GM12891 (cell line): ENCODE data around the gene KDM2B.

Source experiments
- POLR2A ChIP-seq: IDR thresholded peaks from 2 replicates; pipeline ENCODE4 v1.6.1; 2011; ENCODE audit warnings: low read depth, low read length, control low read depth
- POLR2AphosphoS5 ChIP-seq: IDR thresholded peaks from 2 replicates; pipeline ENCODE4 v1.6.1; 2011; ENCODE audit warnings: low read depth, low read length, control low read depth
- POU2F2 ChIP-seq: IDR thresholded peaks from 2 replicates; pipeline ENCODE4 v1.6.1; 2011; ENCODE audit warnings: low read depth, mild to moderate bottlenecking, control low read depth, low read length, moderate library complexity
- TAF1 ChIP-seq: IDR thresholded peaks from 2 replicates; pipeline ENCODE4 v1.6.1; 2011; ENCODE audit warnings: low read depth, low read length, control low read depth

GRCh38 chr12:121470751-121471150 lies 110.1 kb downstream of the KDM2B start:
- TF ChIP-seq POLR2AphosphoS5: no peak
- TF ChIP-seq TAF1: no peak
- no peak for TF ChIP-seq POLR2A
- TF ChIP-seq POU2F2: no peak
